Neuronal stem cell (in vitro differentiated cells): ENCODE measurements around the gene NLGN2.

Source experiments
- DNase-seq: peaks from one replicate; pipeline ENCODE4 v3.0.0-alpha.2; 2013; ENCODE audit warnings: low spot score
- H2AFZ ChIP-seq: one replicate; pipeline ENCODE4 v1.6.1; 2013; ENCODE audit warnings: mild to moderate bottlenecking, low read length, inconsistent platforms
- H2AK5ac ChIP-seq: 2 replicates; pipeline ENCODE4 v1.6.1; 2013; ENCODE audit warnings: low read depth, mild to moderate bottlenecking, inconsistent platforms, low read length, moderate library complexity, mixed read lengths
- H2BK120ac ChIP-seq: 2 replicates; pipeline ENCODE4 v1.6.1; 2013; ENCODE audit warnings: low read depth, mild to moderate bottlenecking, inconsistent platforms, low read length, moderate library complexity, mixed read lengths
- H2BK12ac ChIP-seq: one replicate; pipeline ENCODE4 v1.6.1; 2013; ENCODE audit warnings: low read length, inconsistent platforms
- H2BK15ac ChIP-seq: 2 replicates; pipeline ENCODE4 v1.6.1; 2013; ENCODE audit warnings: mild to moderate bottlenecking, low read length, inconsistent platforms, mixed read lengths
- H2BK5ac ChIP-seq: one replicate; pipeline ENCODE4 v1.6.1; 2013; ENCODE audit warnings: inconsistent platforms, mild to moderate bottlenecking, low read length, moderate library complexity
- H3K14ac ChIP-seq: one replicate; pipeline ENCODE4 v1.6.1; 2013; ENCODE audit warnings: low read length, inconsistent platforms
- H3K18ac ChIP-seq: 2 replicates; pipeline ENCODE4 v1.6.1; 2013; ENCODE audit warnings: low read length, inconsistent platforms
- H3K23ac ChIP-seq: 2 replicates; pipeline ENCODE4 v1.6.1; 2013; ENCODE audit warnings: low read depth, mild to moderate bottlenecking, mixed read lengths, low read length, inconsistent platforms; ENCODE audit not compliant: poor library complexity
- H3K27ac ChIP-seq: replicated peaks from 3 replicates; pipeline ENCODE4 v1.5.1; 2013; ENCODE audit warnings: low read length, inconsistent platforms
- H3K27me3 ChIP-seq, 3 experiments: 2 replicates each; pipeline ENCODE4 v1.6.1; 2013; ENCODE audit warnings: low read length in 3 of 3, mild to moderate bottlenecking in 2 of 3, inconsistent platforms in 1 of 3, low read depth in 1 of 3, mixed read lengths in 1 of 3, moderate library complexity in 1 of 3; ENCODE audit not compliant: control insufficient read depth in 3 of 3, insufficient read depth in 3 of 3
- H3K36me3 ChIP-seq, 2 donors: replicated peaks in 1 of 2; 2 replicates each; pipeline ENCODE4 v1.6.1; 2013; ENCODE audit warnings: low read length in 2 of 2; ENCODE audit not compliant: control insufficient read depth in 2 of 2, insufficient read depth in 2 of 2
- H3K4ac ChIP-seq: 2 replicates; pipeline ENCODE4 v1.6.1; 2013; ENCODE audit warnings: inconsistent platforms, mild to moderate bottlenecking, low read length, moderate library complexity
- H3K4me1 ChIP-seq, 2 donors: 1 replicate in 1 of 2; 2 replicates in 1 of 2; pipeline ENCODE4 v1.6.1; 2013; ENCODE audit warnings: low read length in 2 of 2, low read depth in 1 of 2; ENCODE audit not compliant: control insufficient read depth in 2 of 2, insufficient read depth in 1 of 2
- H3K4me2 ChIP-seq: one replicate; pipeline ENCODE4 v1.6.1; 2013; ENCODE audit warnings: mild to moderate bottlenecking, low read length, inconsistent platforms; ENCODE audit not compliant: insufficient read depth, poor library complexity, severe bottlenecking
- H3K4me3 ChIP-seq, 2 donors: 2 replicates each; pipeline ENCODE4 v1.5.1; 2013; ENCODE audit warnings: low read length in 2 of 2, mild to moderate bottlenecking in 2 of 2, inconsistent platforms in 1 of 2, moderate library complexity in 1 of 2
- H3K79me1 ChIP-seq: one replicate; pipeline ENCODE4 v1.6.1; 2013; ENCODE audit warnings: low read depth, mild to moderate bottlenecking, inconsistent platforms, low read length, moderate library complexity
- H3K9ac ChIP-seq: one replicate; pipeline ENCODE4 v1.6.1; 2013; ENCODE audit warnings: mild to moderate bottlenecking, low read depth, low read length, inconsistent platforms; ENCODE audit not compliant: poor library complexity
- H3K9me3 ChIP-seq, 2 donors: replicated peaks in 1 of 2; 2 replicates each; pipeline versions ENCODE3 to v1.6.1; 2013; ENCODE audit warnings: low read length in 2 of 2, mild to moderate bottlenecking in 2 of 2, inconsistent platforms in 1 of 2, low read depth in 1 of 2, mixed read lengths in 1 of 2, moderate library complexity in 1 of 2; ENCODE audit not compliant: control insufficient read depth in 2 of 2, insufficient read depth in 1 of 2
- H4K8ac ChIP-seq: one replicate; pipeline ENCODE4 v1.6.1; 2013; ENCODE audit warnings: low read depth, mild to moderate bottlenecking, inconsistent platforms, low read length, moderate library complexity
- H4K91ac ChIP-seq: one replicate; pipeline ENCODE4 v1.6.1; 2013; ENCODE audit warnings: low read length, low read depth, mild to moderate bottlenecking, inconsistent platforms; ENCODE audit not compliant: poor library complexity
- WGBS, 2 donors: extraction: QIAGEN DNeasy Blood & Tissue Kit; methylation state at CpG; one replicate each; pipeline ENCODE4 v1.1.7; 2013; ENCODE audit warnings: missing lambda C conversion rate in 2 of 2, mixed read lengths in 1 of 2; ENCODE audit not compliant: insufficient read length in 2 of 2, insufficient replicate concordance in 1 of 2; ENCODE audit errors: extremely low coverage in 2 of 2; 5-methylcytosine and 5-hydroxymethylcytosine counted together

Gene NLGN2

DNA sequence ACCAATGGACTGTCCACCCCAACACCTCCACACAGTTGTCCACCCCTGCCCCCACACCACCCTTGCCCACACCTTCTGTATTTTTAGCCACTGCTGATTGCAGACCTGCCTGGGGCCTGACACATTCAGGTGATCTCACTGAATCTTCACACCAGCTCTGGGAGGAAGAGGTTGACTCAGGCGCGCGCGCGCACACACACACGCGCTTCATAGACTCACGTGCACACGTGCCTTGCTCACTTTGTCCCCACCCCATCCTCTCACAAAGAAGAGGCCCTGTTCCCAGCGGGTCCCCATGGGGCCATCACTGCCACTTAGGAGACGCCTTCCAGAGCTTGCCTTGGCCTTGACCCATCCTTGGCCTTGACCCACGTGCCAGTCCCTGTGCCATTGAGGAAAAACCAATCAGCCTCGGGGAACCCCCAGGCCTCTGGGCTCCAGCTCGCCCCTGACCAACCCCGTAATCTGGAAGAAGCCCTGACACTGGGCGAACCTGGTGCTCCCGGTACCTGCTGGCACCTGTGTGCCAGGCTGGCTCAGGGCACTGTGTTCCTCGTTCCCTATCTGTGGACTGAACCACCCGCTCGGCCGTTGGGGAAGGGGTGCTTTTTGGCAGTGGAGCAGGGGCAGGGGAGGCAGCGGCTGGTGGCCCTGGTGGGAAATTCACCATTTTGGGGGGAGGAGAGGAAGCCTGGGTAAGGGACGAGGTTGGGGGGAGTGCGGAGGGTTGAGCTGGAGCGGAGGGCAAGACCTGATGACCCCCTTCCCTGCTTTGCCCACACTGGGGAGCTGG is 3.2 kb downstream of the NLGN2 start:
- Histone ChIP-seq H2AFZ (no peak overlapping the region), H3K79me1 (peaks cover 20% of the 10 kb centered on the region), H2BK15ac (no peak overlapping the region), H2AK5ac (no peak overlapping the region), H3K27me3 (no peaks in the 10 kb centered on the region), H3K4ac (no peak overlapping the region), H3K4me2 (no peak overlapping the region), H3K4me3 (peak overlapping the region in 1 of 2 donors; percentile 12), H3K18ac (no peak overlapping the region), H3K36me3 (peaks cover 47 to 82% of the 10 kb centered on the region in 2 donors), H3K14ac (peak overlapping the region; percentile 38), H3K23ac (no peak overlapping the region), H3K9ac (no peak overlapping the region), H3K27ac (no peak overlapping the region), H2BK5ac (peak overlapping the region; percentile 66), H2BK120ac (no peak overlapping the region), H3K4me1 (peaks cover 12 to 22% of the 10 kb centered on the region in 2 donors), H4K91ac (no peak overlapping the region), H4K8ac (peak overlapping the region; percentile 17), H2BK12ac (no peak overlapping the region), H3K9me3 (peaks cover 0 to 2% of the 10 kb centered on the region in 2 donors)
- WGBS, 2 donors = no CpG with 5 or more reads among the region's 25 CpGs
- no peak for DNase-seq

DNA sequence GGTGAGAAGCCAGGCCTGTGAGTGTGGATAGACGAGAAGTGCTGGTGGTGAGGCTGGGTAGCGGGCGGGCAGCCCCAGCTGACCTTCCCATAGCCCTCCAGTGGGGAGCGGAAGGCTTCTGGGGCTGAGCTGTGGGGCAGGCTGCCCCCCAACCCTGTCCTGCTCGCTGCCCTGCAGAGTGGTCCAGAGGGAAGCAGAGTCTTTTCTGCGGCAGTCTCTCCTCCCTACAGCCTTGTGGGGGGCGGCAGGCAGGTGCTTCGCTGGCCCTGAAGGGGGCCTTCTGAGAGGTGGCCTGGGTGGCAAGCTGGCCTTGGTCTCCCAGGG is 3.7 kb downstream of the NLGN2 start:
- Histone ChIP-seq H4K91ac (no peak overlapping the region), H3K4ac (no peak overlapping the region), H3K4me2 (no peak overlapping the region), H2BK15ac (no peak overlapping the region), H2AFZ (no peak overlapping the region), H2BK120ac (no peak overlapping the region), H4K8ac (no peak overlapping the region), H3K9ac (no peak overlapping the region), H2BK12ac (no peak overlapping the region), H3K79me1 (peaks cover 18% of the 10 kb centered on the region), H3K23ac (no peak overlapping the region), H3K27ac (no peak overlapping the region), H3K4me3 (no peak overlapping the region), H3K27me3 (no peaks in the 10 kb centered on the region), H3K18ac (no peak overlapping the region), H3K14ac (peak overlapping the region; percentile 5), H3K9me3 (peaks cover 0 to 2% of the 10 kb centered on the region in 2 donors), H3K36me3 (peaks cover 51 to 88% of the 10 kb centered on the region in 2 donors), H3K4me1 (peaks cover 8 to 18% of the 10 kb centered on the region in 2 donors), H2BK5ac (peak overlapping the region; percentile 66), H2AK5ac (no peak overlapping the region)
- WGBS, 2 donors = no CpG with 5 or more reads among the region's 8 CpGs
- DNase-seq = no peak

DNA sequence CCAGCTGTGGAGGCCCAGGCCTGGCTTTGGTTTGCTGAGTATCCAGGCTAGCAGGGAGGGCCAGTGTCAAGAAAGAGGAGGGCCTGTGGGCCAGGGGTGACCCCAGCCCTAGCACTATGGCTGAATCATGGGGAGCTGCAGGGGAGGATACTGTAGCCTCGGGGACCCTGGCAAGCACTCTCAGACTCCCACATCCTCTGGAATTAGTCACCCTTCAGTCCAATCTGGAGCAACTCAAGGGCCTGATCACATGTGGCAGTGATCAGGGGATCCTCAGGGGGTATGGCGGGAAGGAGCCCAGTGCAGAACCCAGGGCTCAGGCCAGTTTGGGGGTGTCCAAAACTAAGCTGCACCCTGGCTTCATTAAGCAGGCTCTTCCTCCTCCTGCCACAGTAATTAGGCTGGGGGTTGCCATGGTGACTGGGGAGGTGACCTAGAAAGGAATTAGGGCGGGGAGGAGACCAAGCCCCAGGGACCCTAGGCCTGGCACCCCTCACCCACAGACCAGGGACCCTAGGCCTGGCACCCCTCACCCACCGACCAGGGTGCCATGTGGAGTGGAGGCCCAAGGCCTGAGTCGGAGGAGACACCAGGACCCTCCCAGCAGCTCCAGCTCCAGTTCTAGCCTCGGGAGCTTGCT is 5.8 kb downstream of the NLGN2 start:
- Histone ChIP-seq H4K8ac (no peak overlapping the region), H3K14ac (no peak overlapping the region), H3K23ac (peak overlapping the region; percentile 57), H2AK5ac (peak overlapping the region; percentile 8), H3K79me1 (peaks cover 10% of the 10 kb centered on the region), H2AFZ (no peak overlapping the region), H3K9ac (no peak overlapping the region), H3K36me3 (peaks cover 58 to 95% of the 10 kb centered on the region in 2 donors), H3K4me1 (peaks cover 10 to 13% of the 10 kb centered on the region in 2 donors), H3K18ac (peak overlapping the region; percentile 16), H2BK15ac (no peak overlapping the region), H2BK5ac (no peak overlapping the region), H2BK12ac (no peak overlapping the region), H2BK120ac (no peak overlapping the region), H3K27ac (no peak overlapping the region), H3K27me3 (no peaks in the 10 kb centered on the region), H3K9me3 (peaks cover 0 to 2% of the 10 kb centered on the region in 2 donors), H3K4me2 (no peak overlapping the region), H4K91ac (peak overlapping the region; percentile 53), H3K4ac (no peak overlapping the region), H3K4me3 (no peak overlapping the region)
- no CpG with 5 or more reads among the region's 6 CpGs for WGBS, 2 donors
- no peak for DNase-seq

DNA sequence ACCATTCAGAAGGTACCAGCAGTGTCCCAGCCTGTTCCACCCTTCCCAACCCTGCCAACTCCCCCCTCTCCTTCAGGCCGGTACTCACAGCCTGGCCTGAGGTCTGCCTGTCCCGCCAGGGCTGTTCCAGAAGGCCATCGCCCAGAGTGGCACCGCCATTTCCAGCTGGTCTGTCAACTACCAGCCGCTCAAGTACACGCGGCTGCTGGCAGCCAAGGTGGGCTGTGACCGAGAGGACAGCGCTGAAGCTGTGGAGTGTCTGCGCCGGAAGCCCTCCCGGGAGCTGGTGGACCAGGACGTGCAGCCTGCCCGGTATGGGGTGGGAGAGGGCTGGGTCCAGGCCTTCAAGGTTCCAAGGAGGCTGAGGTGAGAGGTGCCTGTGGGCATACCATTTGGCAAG is 7.2 kb downstream of the NLGN2 start:
- H3K4me1 ChIP-seq = peaks cover 21 to 26% of the 10 kb centered on the region in 2 donors
- no peak overlapping the region for H2BK15ac ChIP-seq
- H2BK5ac ChIP-seq = peak overlapping the region; percentile 5
- H4K91ac ChIP-seq = no peak overlapping the region
- no peak overlapping the region for H3K4ac ChIP-seq
- H4K8ac ChIP-seq = no peak overlapping the region
- no peak overlapping the region for H3K27ac ChIP-seq
- H2AK5ac ChIP-seq = no peak overlapping the region
- H3K14ac ChIP-seq = no peak overlapping the region
- H3K23ac ChIP-seq = no peak overlapping the region
- H3K18ac ChIP-seq = no peak overlapping the region
- no peak overlapping the region for H2BK12ac ChIP-seq
- no peaks in the 10 kb centered on the region for H3K27me3 ChIP-seq
- no peak overlapping the region for H2AFZ ChIP-seq
- no peak overlapping the region for H3K4me3 ChIP-seq
- H3K4me2 ChIP-seq = no peak overlapping the region
- H3K36me3 ChIP-seq = peaks cover 44 to 86% of the 10 kb centered on the region in 2 donors
- H3K9ac ChIP-seq = no peak overlapping the region
- peaks cover 7% of the 10 kb centered on the region for H3K79me1 ChIP-seq
- no peaks in the 10 kb centered on the region for H3K9me3 ChIP-seq
- DNase-seq = no peak
- WGBS, 2 donors = no CpG with 5 or more reads among the region's 14 CpGs
- no peak overlapping the region for H2BK120ac ChIP-seq
